ENCODE results near the gene EVA1B.

EVA1B gene

GRCh38 chr1:36339615-36340014 lies 16.2 kb upstream of the EVA1B start:
- no peaks in the 10 kb centered on the region for H3K27me3 ChIP-seq (ENCODE audit: low read depth)
- H3K4me1 ChIP-seq, result no peaks in the 10 kb centered on the region
- no peaks in the 10 kb centered on the region for H3K9me3 ChIP-seq
- in situ Hi-C loops (cut with MboI; ENCODE audit: low sequenced_read_pairs), result no loop called here
- H3K36me3 ChIP-seq (replicated peaks), result no peaks in the 10 kb centered on the region; the same call in none of the 2 replicates
- no peak overlapping the region for H3K4me3 ChIP-seq
- no peak for DNase-seq (ENCODE audit: low spot score in 2 of 2)

GRCh38 chr1:36339215-36339614 lies 15.8 kb upstream of the EVA1B start:
- in situ Hi-C loops (cut with MboI; ENCODE audit: low sequenced_read_pairs), result no loop called here
- no peak overlapping the region for H3K4me3 ChIP-seq
- no peaks in the 10 kb centered on the region for H3K4me1 ChIP-seq
- no peaks in the 10 kb centered on the region for H3K9me3 ChIP-seq
- no peaks in the 10 kb centered on the region; the same call in 1 of the 2 replicates for H3K36me3 ChIP-seq (replicated peaks)
- no peaks in the 10 kb centered on the region for H3K27me3 ChIP-seq (ENCODE audit: low read depth)
- DNase-seq (ENCODE audit: low spot score in 2 of 2), result no peak

DNA sequence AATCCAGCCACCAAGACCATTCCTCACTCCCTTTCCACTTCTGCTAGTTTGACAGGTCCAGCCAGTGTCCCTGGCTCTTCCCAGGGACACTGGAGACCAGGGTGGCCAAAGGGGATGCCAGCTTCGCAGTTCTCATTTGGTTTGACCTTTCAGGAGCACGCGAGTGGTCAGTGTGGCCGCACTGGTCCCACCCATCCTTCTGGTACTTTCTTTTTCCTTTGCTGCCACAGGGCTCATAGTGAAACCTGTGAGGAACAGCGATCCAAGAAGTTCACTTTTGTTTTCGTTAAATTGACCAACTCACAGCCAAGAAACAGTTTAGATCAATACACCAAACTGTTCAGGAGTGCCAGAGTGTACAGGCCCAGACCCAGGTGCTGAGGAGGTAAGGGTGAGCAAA lies 14.4 kb upstream of the EVA1B start:
- no peaks in the 10 kb centered on the region for H3K4me1 ChIP-seq
- H3K36me3 ChIP-seq (replicated peaks), result no peaks in the 10 kb centered on the region
- no peaks in the 10 kb centered on the region for H3K27me3 ChIP-seq (ENCODE audit: low read depth)
- H3K9me3 ChIP-seq, result no peaks in the 10 kb centered on the region
- in situ Hi-C loops (cut with MboI; ENCODE audit: low sequenced_read_pairs), result no loop called here
- H3K4me3 ChIP-seq, result no peak overlapping the region
- DNase-seq (ENCODE audit: low spot score in 2 of 2), result no peak

- Histone ChIP-seq H3K27me3 (ENCODE audit: low read depth) (no peaks in the 10 kb centered on the region), H3K9me3 (no peaks in the 10 kb centered on the region), H3K4me3 (no peak overlapping the region), H3K36me3 (replicated peaks) (no peaks in the 10 kb centered on the region), H3K4me1 (peaks cover 9% of the 10 kb centered on the region)
- in situ Hi-C loops (cut with MboI; ENCODE audit: low sequenced_read_pairs), result no loop called here
- no peak for DNase-seq (ENCODE audit: low spot score in 2 of 2)
Observed at GRCh38 chr1:36330940-36331339, 7.5 kb upstream of the EVA1B start.

GRCh38 chr1:36329817-36330216 lies 6.4 kb upstream of the EVA1B start:
- DNase-seq (ENCODE audit: low spot score in 2 of 2), result no peak
- Histone ChIP-seq H3K27me3 (ENCODE audit: low read depth) (no peaks in the 10 kb centered on the region), H3K4me3 (no peak overlapping the region), H3K36me3 (replicated peaks) (no peaks in the 10 kb centered on the region), H3K4me1 (peaks cover 9% of the 10 kb centered on the region), H3K9me3 (no peaks in the 10 kb centered on the region)
- in situ Hi-C loops (cut with MboI; ENCODE audit: low sequenced_read_pairs), result no loop called here

GRCh38 chr1:36328713-36329112 lies 5.3 kb upstream of the EVA1B start:
- no peaks in the 10 kb centered on the region for H3K36me3 ChIP-seq (replicated peaks)
- no peaks in the 10 kb centered on the region for H3K9me3 ChIP-seq
- H3K4me1 ChIP-seq, result peaks cover 13% of the 10 kb centered on the region
- peak in 1 of 2 experiments; percentile 45 for DNase-seq (ENCODE audit: low spot score in 2 of 2)
- no peaks in the 10 kb centered on the region for H3K27me3 ChIP-seq (ENCODE audit: low read depth)
- in situ Hi-C loops (cut with MboI; ENCODE audit: low sequenced_read_pairs), result no loop called here
- H3K4me3 ChIP-seq, result no peak overlapping the region

DNA sequence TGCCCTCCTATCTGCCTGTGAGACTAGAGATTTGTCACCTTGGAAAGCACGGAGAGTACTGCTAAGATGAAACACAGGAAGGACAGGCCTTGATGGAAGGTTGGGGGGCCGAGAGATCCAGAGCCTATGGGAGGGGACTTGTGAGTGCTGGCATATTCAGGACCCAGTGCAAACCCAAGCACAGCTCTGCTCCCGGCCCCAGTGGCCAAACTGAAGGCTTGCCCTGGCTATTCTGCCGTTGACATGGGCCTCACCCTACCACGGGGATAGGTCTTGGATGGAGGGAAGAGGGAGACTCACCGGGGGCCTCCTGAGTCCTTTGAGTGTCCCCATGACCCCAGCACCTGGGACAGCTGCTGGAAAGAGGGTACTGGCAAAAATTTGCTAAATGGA lies 4.6 kb upstream of the EVA1B start:
- Histone ChIP-seq H3K27me3 (ENCODE audit: low read depth) (no peaks in the 10 kb centered on the region), H3K36me3 (replicated peaks) (no peaks in the 10 kb centered on the region), H3K9me3 (no peaks in the 10 kb centered on the region), H3K4me3 (no peak overlapping the region), H3K4me1 (peaks cover 13% of the 10 kb centered on the region)
- DNase-seq (ENCODE audit: low spot score in 2 of 2), result no peak
- in situ Hi-C loops (cut with MboI; ENCODE audit: low sequenced_read_pairs), result no loop called here

- Histone ChIP-seq H3K4me1 (peaks cover 13% of the 10 kb centered on the region), H3K27me3 (ENCODE audit: low read depth) (no peaks in the 10 kb centered on the region), H3K4me3 (no peak overlapping the region), H3K36me3 (replicated peaks) (no peaks in the 10 kb centered on the region), H3K9me3 (no peaks in the 10 kb centered on the region)
- no peak for DNase-seq (ENCODE audit: low spot score in 2 of 2)
- in situ Hi-C loops (cut with MboI; ENCODE audit: low sequenced_read_pairs), result no loop called here
Observed at GRCh38 chr1:36327421-36328087, 4.1 kb upstream of the EVA1B start.

GRCh38 chr1:36326499-36326898 lies 3.1 kb upstream of the EVA1B start:
- no peak overlapping the region for H3K4me3 ChIP-seq
- H3K27me3 ChIP-seq (ENCODE audit: low read depth), result no peaks in the 10 kb centered on the region
- H3K4me1 ChIP-seq, result peaks cover 13% of the 10 kb centered on the region
- no peaks in the 10 kb centered on the region; the same call in 1 of the 2 replicates for H3K36me3 ChIP-seq (replicated peaks)
- H3K9me3 ChIP-seq, result no peaks in the 10 kb centered on the region
- in situ Hi-C loops (cut with MboI; ENCODE audit: low sequenced_read_pairs), result no loop called here
- DNase-seq (ENCODE audit: low spot score in 2 of 2), result peak in 1 of 2 experiments; percentile 28

GRCh38 chr1:36324353-36324703 lies 883 bp upstream of the EVA1B start:
- DNase-seq (ENCODE audit: low spot score in 2 of 2), result no peak
- Histone ChIP-seq H3K36me3 (replicated peaks) (no peaks in the 10 kb centered on the region; the same call in 1 of the 2 replicates), H3K4me3 (no peak overlapping the region), H3K4me1 (peaks cover 12% of the 10 kb centered on the region), H3K27me3 (ENCODE audit: low read depth) (no peaks in the 10 kb centered on the region), H3K9me3 (no peaks in the 10 kb centered on the region)
- in situ Hi-C loops (cut with MboI; ENCODE audit: low sequenced_read_pairs), result no loop called here

DNA sequence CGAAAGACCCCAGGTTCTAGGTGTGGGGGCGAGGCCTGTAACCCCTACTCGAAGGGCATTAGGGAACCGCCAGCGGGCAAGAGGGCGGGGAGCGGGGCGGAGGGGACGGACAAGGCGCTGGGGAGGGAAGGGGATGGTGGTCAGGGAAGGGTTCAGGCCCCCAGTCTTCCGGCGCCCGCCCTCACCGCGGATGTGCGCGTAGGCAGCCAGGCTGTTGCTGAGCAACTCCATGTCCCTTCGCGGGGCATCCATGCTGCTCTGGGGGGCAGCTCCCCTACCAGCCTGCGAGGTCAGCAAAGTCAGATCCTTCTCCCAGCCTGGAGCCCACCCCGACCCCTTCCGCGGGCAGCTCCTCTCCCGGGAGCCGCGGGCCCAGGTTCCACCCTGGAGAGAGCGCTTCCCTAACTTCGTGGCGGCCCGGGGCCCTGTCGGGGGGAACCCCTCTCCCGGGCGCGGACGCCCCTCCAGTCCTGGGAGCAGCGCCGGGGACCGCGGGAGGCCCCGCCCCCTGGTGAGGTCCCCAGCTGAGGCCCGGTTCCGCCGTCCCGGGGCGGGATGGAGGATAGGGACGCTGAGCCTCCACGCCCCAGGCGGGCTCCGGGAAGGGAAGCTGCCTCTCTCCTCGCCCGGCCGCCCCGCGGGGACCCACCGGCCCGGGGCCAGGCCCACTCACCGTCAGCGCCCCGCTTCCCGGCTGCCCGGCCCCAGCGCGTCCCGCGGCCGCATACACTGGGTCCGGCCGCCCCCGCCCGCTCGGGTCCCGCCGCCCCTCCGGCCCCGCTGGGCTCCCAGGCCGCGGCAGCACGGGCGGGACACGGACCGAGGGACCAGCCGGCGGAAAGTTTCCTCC lies 434 bp downstream of the EVA1B start:
- Histone ChIP-seq H3K27me3 (ENCODE audit: low read depth) (no peaks in the 10 kb centered on the region), H3K4me1 (peaks cover 4% of the 10 kb centered on the region; the same call in 1 of the 2 replicates), H3K36me3 (replicated peaks) (no peaks in the 10 kb centered on the region; the same call in 1 of the 2 replicates), H3K9me3 (no peaks in the 10 kb centered on the region), H3K4me3 (peak overlapping the region; percentile 47)
- in situ Hi-C loops (cut with MboI; ENCODE audit: low sequenced_read_pairs), result no loop called here
- DNase-seq (ENCODE audit: low spot score in 2 of 2), result peak in 1 of 2 experiments; percentile 48

- Histone ChIP-seq H3K4me1 (peaks cover 4% of the 10 kb centered on the region; the same call in 1 of the 2 replicates), H3K36me3 (replicated peaks) (no peaks in the 10 kb centered on the region; the same call in 1 of the 2 replicates), H3K27me3 (ENCODE audit: low read depth) (no peaks in the 10 kb centered on the region), H3K9me3 (no peaks in the 10 kb centered on the region), H3K4me3 (no peak overlapping the region)
- in situ Hi-C loops (cut with MboI; ENCODE audit: low sequenced_read_pairs), result no loop called here
- DNase-seq (ENCODE audit: low spot score in 2 of 2), result no peak
Observed at GRCh38 chr1:36322041-36322785, 1.2 kb downstream of the EVA1B start.

GRCh38 chr1:36321119-36321951 lies 2.1 kb downstream of the EVA1B start:
- Histone ChIP-seq H3K4me1 (peaks cover 4% of the 10 kb centered on the region; the same call in 1 of the 2 replicates), H3K9me3 (no peaks in the 10 kb centered on the region), H3K36me3 (replicated peaks) (no peaks in the 10 kb centered on the region; the same call in 1 of the 2 replicates), H3K4me3 (no peak overlapping the region), H3K27me3 (ENCODE audit: low read depth) (no peaks in the 10 kb centered on the region)
- DNase-seq (ENCODE audit: low spot score in 2 of 2), result no peak
- in situ Hi-C loops (cut with MboI; ENCODE audit: low sequenced_read_pairs), result no loop called here

Measured in HAP-1 (cell line).